ENCODE results near the gene TGFBR2. TPM values are rescaled to one million over a fixed set of nuclear protein-coding genes. Genes with fewer than 3 reads are reported as not detected.

TGFBR2 gene
- total RNA-seq, 1 experiment from 2014 or later: 22.5 TPM

- ChIA-PET CTCF (interaction anchor here (1.4 kb wide), 1 partner anchor 61 kb away, joined by 3 read pairs; no protein-coding TSS in a partner anchor), POLR2A (interaction anchor here (0.7 kb wide), 1 partner anchor 15 kb away, joined by 3 read pairs; no protein-coding TSS in a partner anchor), RAD21 (ENCODE audit: low non-redundant PET in 1 of 2, low total read pairs in 2 of 2, uncharacterized antibody in 2 of 2, unreplicated experiment in 2 of 2) (no interaction called here)
- BruUV-seq (replicated peaks): no TSS peak
- peaks cover 100% of the 10 kb centered on the region for H3K79me2 ChIP-seq (ENCODE audit: insufficient read depth, low read length)
- ATAC-seq: no peak
- H3K9ac ChIP-seq (ENCODE audit: low read length): no peak overlapping the region
- peak overlapping the region; percentile 60 for H3K27ac ChIP-seq (ENCODE audit: low read depth, low read length)
- no peaks in the 10 kb centered on the region for H4K20me1 ChIP-seq (ENCODE audit: insufficient read depth)
- no peaks in the 10 kb centered on the region for H3K9me2 ChIP-seq (ENCODE audit: insufficient read depth)
- intact Hi-C loops (cut with micrococcal nuclease): no loop called here
- peak overlapping the region; percentile 68; the same call in 1 of the 2 replicates for H3K4me2 ChIP-seq (ENCODE audit: low read length)
- H3K36me3 ChIP-seq (ENCODE audit: control insufficient read depth in 1 of 2, insufficient read depth in 2 of 2, low read length in 2 of 2): peaks cover 0 to 5% of the 10 kb centered on the region in 2 experiments; a peak in 2 of 4 replicates
- no peak for TF ChIP-seq ZFX (IDR thresholded peaks at IDR 0.05)
- TF ChIP-seq SRF (IDR thresholded peaks at IDR 0.05; ENCODE audit: low read depth): no peak
- TF ChIP-seq TCF7L2 (IDR thresholded peaks at IDR 0.05; ENCODE audit: borderline replicate concordance, extremely low read depth, insufficient read depth, insufficient read length): no peak
- no peak for TF ChIP-seq CBX3 (IDR thresholded peaks at IDR 0.05; ENCODE audit: low read depth)
- TF ChIP-seq CEBPB (IDR thresholded peaks at IDR 0.05; ENCODE audit: low read depth): peak; percentile 84
- no peaks in the 10 kb centered on the region for H3K27me3 ChIP-seq (ENCODE audit: insufficient read depth, low read length)
- peaks cover 64 to 77% of the 10 kb centered on the region in 2 experiments for H3K4me1 ChIP-seq (ENCODE audit: control insufficient read depth in 1 of 2, insufficient read depth in 2 of 2, low read length in 2 of 2)
- DNase-seq (ENCODE audit: low read depth, low spot score): no peak
- H2AFZ ChIP-seq (ENCODE audit: low read depth, low read length, poor library complexity, severe bottlenecking): no peak overlapping the region
- H3K4me3 ChIP-seq (replicated peaks in 1 of 2; ENCODE audit: low read depth in 1 of 2, low read length in 2 of 2): no peak overlapping the region
- H3K9me3 ChIP-seq (ENCODE audit: control insufficient read depth in 1 of 2, insufficient read depth in 1 of 2, low read depth in 1 of 2, low read length in 2 of 2): no peaks in the 10 kb centered on the region
Observed at GRCh38 chr3:30632065-30632464, 25.7 kb downstream of the TGFBR2 start.

GRCh38 chr3:30632521-30632920 is 26.1 kb downstream of the TGFBR2 start:
- BruUV-seq (replicated peaks): no TSS peak
- Histone ChIP-seq H3K79me2 (ENCODE audit: insufficient read depth, low read length) (peaks cover 100% of the 10 kb centered on the region), H3K27me3 (ENCODE audit: insufficient read depth, low read length) (no peaks in the 10 kb centered on the region), H3K9ac (ENCODE audit: low read length) (no peak overlapping the region), H3K27ac (ENCODE audit: low read depth, low read length) (peak overlapping the region; percentile 60; the same call in 1 of the 2 replicates), H3K4me3 (replicated peaks in 1 of 2; ENCODE audit: low read depth in 1 of 2, low read length in 2 of 2) (no peak overlapping the region), H2AFZ (ENCODE audit: low read depth, low read length, poor library complexity, severe bottlenecking) (no peak overlapping the region), H3K9me3 (ENCODE audit: control insufficient read depth in 1 of 2, insufficient read depth in 1 of 2, low read depth in 1 of 2, low read length in 2 of 2) (no peaks in the 10 kb centered on the region), H4K20me1 (ENCODE audit: insufficient read depth) (no peaks in the 10 kb centered on the region), H3K36me3 (ENCODE audit: control insufficient read depth in 1 of 2, insufficient read depth in 2 of 2, low read length in 2 of 2) (peaks cover 0 to 5% of the 10 kb centered on the region in 2 experiments; a peak in 2 of 4 replicates), H3K4me2 (ENCODE audit: low read length) (peak overlapping the region; percentile 68; the same call in 1 of the 2 replicates), H3K4me1 (ENCODE audit: control insufficient read depth in 1 of 2, insufficient read depth in 2 of 2, low read length in 2 of 2) (peaks cover 60 to 72% of the 10 kb centered on the region in 2 experiments), H3K9me2 (ENCODE audit: insufficient read depth) (no peaks in the 10 kb centered on the region)
- ChIA-PET POLR2A (no interaction called here), RAD21 (ENCODE audit: low non-redundant PET in 1 of 2, low total read pairs in 2 of 2, uncharacterized antibody in 2 of 2, unreplicated experiment in 2 of 2) (no interaction called here), CTCF (interaction anchor here (1.4 kb wide), 1 partner anchor 61 kb away, joined by 3 read pairs; no protein-coding TSS in a partner anchor)
- intact Hi-C loops (cut with micrococcal nuclease): no loop called here
- ATAC-seq (no peak), DNase-seq (ENCODE audit: low read depth, low spot score) (no peak)
- TF ChIP-seq POLR2A (IDR thresholded peaks at IDR 0.05; ENCODE audit: borderline replicate concordance, extremely low read depth, insufficient read depth, insufficient read length) (no peak), JUND (IDR thresholded peaks at IDR 0.05) (no peak), EZH2 (IDR thresholded peaks at IDR 0.05) (no peak), TCF7L2 (IDR thresholded peaks at IDR 0.05; ENCODE audit: borderline replicate concordance, extremely low read depth, insufficient read depth, insufficient read length) (no peak)
